H1 (cell line): ENCODE measurements around the gene ANXA2R. TPM values are rescaled to one million over a fixed set of nuclear protein-coding genes. Genes with fewer than 3 reads are reported as not detected.

ENCODE experiments used
- GTF2F1 ChIP-seq: IDR thresholded peaks from 2 replicates; pipeline ENCODE4 v1.6.1; 2012; ENCODE audit warnings: low read depth, low read length, improper control_type of control experiment, borderline replicate concordance
- POU5F1 ChIP-seq: IDR thresholded peaks from 2 replicates; pipeline ENCODE4 v1.6.1; 2011; ENCODE audit warnings: low read depth, mild to moderate bottlenecking, low read length, moderate library complexity
- TBP ChIP-seq: IDR thresholded peaks from 2 replicates; pipeline ENCODE4 v1.6.1; 2011; ENCODE audit warnings: low read depth, low read length, improper control_type of control experiment
- polyA plus RNA-seq, 7 experiments: library from polyadenylated mRNA; depleted of rRNA in 3 of 7; stranded (reverse) in 5 of 7; unstranded in 2 of 7; fragments of >200 nt in 5 of 7; fragments of 200-250 nt in 2 of 7; gene quantifications; 1 replicate in 5 of 7; 2 replicates in 1 of 7; 4 replicates in 1 of 7; pipeline versions ENCODE4 v1.2.1 to v1.2.3, GENCODE V29; 2011 to 2013; ENCODE audit warnings: missing spikeins in 2 of 7, mixed read lengths in 2 of 7
- total RNA-seq: library from RNA; stranded (reverse); fragmentation: NEBNext Ultra II Directional; extraction: Animal tissue kit (Norgen Biotek cat#: 25700); gene quantifications from 2 replicates; pipeline ENCODE4 v1.2.1, GENCODE V29; 2021

The ANXA2R gene
- total and polyA plus RNA-seq, 2 of the 8 experiments (the other 6 are each of a cell fraction or from before 2014, with no cell fraction given), result 0.08 to 0.17 TPM

DNA sequence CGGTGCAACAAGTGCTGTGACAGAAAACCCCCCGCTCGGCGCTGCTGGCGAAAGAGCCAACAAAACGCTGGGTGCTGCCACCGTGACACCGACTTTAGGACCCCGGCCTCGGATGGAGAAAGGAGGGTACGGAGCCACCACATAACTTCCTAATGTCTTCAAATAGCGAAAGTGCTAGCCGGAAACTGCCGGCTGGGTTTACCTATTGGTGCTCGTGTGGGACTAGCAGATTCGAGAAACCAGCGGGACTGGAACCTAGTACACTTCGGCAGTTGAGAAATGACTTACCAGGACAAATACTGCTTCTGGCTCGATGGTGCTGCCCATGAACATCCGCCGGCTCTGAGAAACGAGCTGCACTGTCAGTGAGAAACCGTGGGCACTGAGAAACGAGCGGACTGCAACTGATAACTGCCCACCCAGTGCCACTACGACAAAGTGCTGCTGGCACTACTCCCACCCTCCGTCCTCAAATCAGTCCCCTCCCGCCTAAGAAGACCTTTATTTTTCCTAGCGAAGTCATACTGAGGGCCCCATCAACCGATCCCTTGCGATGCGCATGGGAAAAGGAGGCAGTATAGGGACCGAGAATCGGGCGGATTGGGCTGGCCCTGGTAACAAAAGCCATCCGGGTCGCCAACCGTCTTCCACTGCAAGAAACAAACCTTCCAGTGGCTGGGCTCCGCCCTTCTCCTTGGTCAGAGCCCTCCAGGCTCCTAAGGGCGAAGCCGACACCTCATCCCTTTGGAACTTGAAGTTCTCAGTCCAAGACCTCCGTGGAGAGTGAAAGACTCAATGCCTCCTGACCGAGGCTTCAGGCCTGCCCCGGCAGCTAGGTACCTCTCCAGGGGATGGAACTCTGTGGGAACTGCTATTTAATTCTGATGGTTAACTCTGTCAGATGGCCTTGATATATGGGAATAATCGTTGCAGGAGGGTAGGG is 27.0 kb upstream of the ANXA2R start (continued):
- TF ChIP-seq TBP, result peak; percentile 65
- TF ChIP-seq POU5F1, result 0 out of 2 replicates have a peak, but pooled peaks have one; percentile 8
- no peak for TF ChIP-seq GTF2F1
